Psoas muscle (tissue), 8 donors: ENCODE measurements around the gene RTL9. TPM values are rescaled to one million over a fixed set of nuclear protein-coding genes. Genes with fewer than 3 reads are reported as not detected.

Experiments
- ATAC-seq, 4 donors: fragments of 200-7000 bp; cut with Tn5 transposase; one replicate each; pipeline ENCODE4 v1.9.1; 2020; ENCODE audit warnings: moderate library complexity in 3 of 4, mild to moderate bottlenecking in 2 of 4
- DNase-seq, 2 donors: peaks; one replicate each; pipeline ENCODE4 v3.0.0-alpha.2; 2020
- H3K27ac ChIP-seq: fragments of 200-600 bp; one replicate; pipeline ENCODE4 v1.8.0; 2022
- H3K27me3 ChIP-seq, 3 donors: fragments of 200-600 bp in 1 of 3; one replicate each; pipeline versions ENCODE4 v1.6.1 to v1.8.0; 2013 to 2022; ENCODE audit warnings: low read length in 2 of 3, mild to moderate bottlenecking in 2 of 3, moderate library complexity in 1 of 3; ENCODE audit not compliant: insufficient read depth in 3 of 3
- H3K36me3 ChIP-seq, 2 donors: fragments of 200-600 bp in 1 of 2; one replicate each; pipeline versions ENCODE4 v1.6.1 to v1.8.0; 2013 to 2022; ENCODE audit warnings: low read depth in 1 of 2, mild to moderate bottlenecking in 1 of 2, moderate library complexity in 1 of 2; ENCODE audit not compliant: insufficient read depth in 1 of 2
- H3K4me1 ChIP-seq: fragments of 200-600 bp; one replicate; pipeline ENCODE4 v1.8.0; 2022
- H3K4me3 ChIP-seq: fragments of 200-600 bp; one replicate; pipeline ENCODE4 v1.8.0; 2022; ENCODE audit warnings: mild to moderate bottlenecking
- H3K9me3 ChIP-seq: fragments of 200-600 bp; one replicate; pipeline ENCODE4 v1.8.0; 2022
- CTCF ChIP-seq: fragments of 200-600 bp; IDR thresholded peaks from one replicate; pipeline ENCODE4 v1.8.0; 2022; ENCODE audit warnings: antibody characterized with exemption
- WGBS, 3 donors: extraction: QIAGEN DNeasy Blood & Tissue Kit; methylation state at CpG; one replicate each; pipeline versions ENCODE4 v1.1.6 to v1.1.7; 2013; 5-methylcytosine and 5-hydroxymethylcytosine counted together
- intact Hi-C, 2 donors: fragments of 100-400 bp; cut with DNase I; formaldehyde crosslinking; loops; one replicate each; pipeline versions ENCODE4 v1.11.0 to v1.14.2; 2022
- polyA plus RNA-seq, 3 donors: library from polyadenylated mRNA; stranded (reverse); fragments of 200-250 nt; gene quantifications; one replicate each; pipeline ENCODE4 v1.2.3, GENCODE V29; 2013
- total RNA-seq, 4 donors: library from RNA; stranded (reverse); fragmentation: NEBNext Ultra II Directional in 2 of 4; extraction: Animal tissue kit (Norgen Biotek cat#: 25700) in 2 of 4; gene quantifications; one replicate each; pipeline versions ENCODE4 v1.2.1 to v1.2.4, GENCODE V29; 2021 to 2023
- donor health status: healthy with polysubstance abuse.
- donor health status: DM: no; HTN: no; CAD: no; lungs with moderate emphysema.
- donor health status: Bipolar disorder and iron deficiency.
- donor health status: healthy.
- donor health status: DM: yes; HTN: yes; CAD: no.
- donor health status: DM: no; HTN: no; CAD: no.
- donor health status: DM: no; HTN: no; CAD: no.
- donor health status: DM: yes; HTN: yes; CAD: no.

Gene RTL9
- total and polyA plus RNA-seq, 7 donors, result 0.03 to 0.64 (median 0.08) TPM; not detected in 1

GRCh38 chrX:110406822-110407221 is 48.2 kb downstream of the RTL9 start:
- Histone ChIP-seq H3K27me3 (peaks cover 0 to 11% (median 0%) of the 10 kb centered on the region in 3 donors), H3K4me1 (no peaks in the 10 kb centered on the region), H3K9me3 (no peaks in the 10 kb centered on the region), H3K4me3 (no peak overlapping the region), H3K36me3 (no peaks in the 10 kb centered on the region), H3K27ac (no peak overlapping the region)
- ATAC-seq (no peak), DNase-seq (no peak)
- intact Hi-C loops, result loop anchor here in 1 of 2 donors (5.0 kb wide), 1 partner anchor 250 kb away; no protein-coding TSS in a partner anchor
- no peak for TF ChIP-seq CTCF
- 85 to 92% (median 86%) methylated on average over 4 of the region's 4 CpGs for WGBS, 3 donors

GRCh38 chrX:110407910-110408545 is 49.4 kb downstream of the RTL9 start:
- Histone ChIP-seq H3K36me3 (no peaks in the 10 kb centered on the region), H3K4me1 (no peaks in the 10 kb centered on the region), H3K4me3 (no peak overlapping the region), H3K27me3 (peaks cover 0 to 8% (median 0%) of the 10 kb centered on the region in 3 donors), H3K9me3 (no peaks in the 10 kb centered on the region), H3K27ac (no peak overlapping the region)
- 35 to 42% (median 42%) methylated on average over 5 of the region's 5 CpGs for WGBS, 3 donors
- intact Hi-C loops, result loop anchor here (2.0 to 5.0 kb wide), 2 partner anchors 247 to 251 kb away; no protein-coding TSS in a partner anchor
- TF ChIP-seq CTCF, result peak; percentile 74
- no peak for DNase-seq
- ATAC-seq, result peak; percentile 61 to 80 (median 68)

Other genes starting within 250 kb of the RTL9 start
- 1 to 10 TPM in 3 of 4 donors, under 1 TPM in 1; 0.82 to 2.4 (median 1.4) TPM for gene AMMECR1, start 40.8 kb upstream of the RTL9 start, total RNA-seq
- 1 to 10 TPM in 1 of 3 donors, under 1 TPM in 2; 0.69 to 1.4 (median 0.76) TPM for gene AMMECR1, start 40.8 kb upstream of the RTL9 start, polyA plus RNA-seq